Activated CD8-positive, alpha-beta T cell treated with anti-CD3 and anti-CD28 coated beads for 36 hours (primary cell): ENCODE results near the gene LAPTM5. TPM values are rescaled to one million over a fixed set of nuclear protein-coding genes. Genes with fewer than 3 reads are reported as not detected.

ENCODE experiments used
- ATAC-seq: fragments of 200-7000 bp; cut with Tn5 transposase; one replicate; pipeline ENCODE4 v1.10.0; 2021; ENCODE audit warnings: mild to moderate bottlenecking, moderate library complexity
- CTCF ChIA-PET: fragments of 350-600 bp; sonication (Branson Sonifier 250); formaldehyde crosslinking; loops from one replicate; lab custom pipeline; 2021; ENCODE audit warnings: antibody characterized with exemption; lab: Charles Lee
- POLR2A ChIA-PET: fragments of 350-600 bp; sonication (Branson Sonifier 250); formaldehyde crosslinking; loops from one replicate; lab custom pipeline; 2021; ENCODE audit warnings: antibody characterized with exemption; lab: Charles Lee
- DNase-seq: peaks from one replicate; pipeline ENCODE4 v3.0.0-alpha.2; 2020
- H3K27ac Mint-ChIP-seq: one replicate; pipeline ENCODE4 v1.8.0; 2021; ENCODE audit warnings: mild to moderate bottlenecking, mixed read lengths
- H3K27me3 Mint-ChIP-seq: one replicate; pipeline ENCODE4 v1.8.0; 2021; ENCODE audit warnings: mixed read lengths
- H3K36me3 Mint-ChIP-seq: one replicate; pipeline ENCODE4 v1.8.0; 2021; ENCODE audit warnings: low read depth, mixed read lengths
- H3K4me1 Mint-ChIP-seq: one replicate; pipeline ENCODE4 v1.8.0; 2021; ENCODE audit warnings: low read depth, mixed read lengths
- H3K4me3 Mint-ChIP-seq: one replicate; pipeline ENCODE4 v1.8.0; 2021; ENCODE audit warnings: mild to moderate bottlenecking, moderate library complexity, mixed read lengths
- H3K9me3 Mint-ChIP-seq: one replicate; pipeline ENCODE4 v1.8.0; 2021; ENCODE audit warnings: mixed read lengths
- intact Hi-C: fragments of 100-400 bp; cut with micrococcal nuclease; formaldehyde crosslinking; loops from one replicate; pipeline ENCODE4 v1.10.0; 2022
- total RNA-seq, 2 experiments: library from RNA; stranded (reverse); gene quantifications; one replicate each; pipeline ENCODE4 v1.2.3, GENCODE V29; 2021
- TF ChIP-seq, protein P1 (sequence below): fragments of 200-600 bp; IDR thresholded peaks from one replicate; pipeline ENCODE4 v1.8.0; 2022; ENCODE audit warnings: antibody characterized with exemption, mild to moderate bottlenecking

The LAPTM5 gene
- total RNA-seq, 2 experiments from 2014 or later: 229 to 237 TPM

DNA sequence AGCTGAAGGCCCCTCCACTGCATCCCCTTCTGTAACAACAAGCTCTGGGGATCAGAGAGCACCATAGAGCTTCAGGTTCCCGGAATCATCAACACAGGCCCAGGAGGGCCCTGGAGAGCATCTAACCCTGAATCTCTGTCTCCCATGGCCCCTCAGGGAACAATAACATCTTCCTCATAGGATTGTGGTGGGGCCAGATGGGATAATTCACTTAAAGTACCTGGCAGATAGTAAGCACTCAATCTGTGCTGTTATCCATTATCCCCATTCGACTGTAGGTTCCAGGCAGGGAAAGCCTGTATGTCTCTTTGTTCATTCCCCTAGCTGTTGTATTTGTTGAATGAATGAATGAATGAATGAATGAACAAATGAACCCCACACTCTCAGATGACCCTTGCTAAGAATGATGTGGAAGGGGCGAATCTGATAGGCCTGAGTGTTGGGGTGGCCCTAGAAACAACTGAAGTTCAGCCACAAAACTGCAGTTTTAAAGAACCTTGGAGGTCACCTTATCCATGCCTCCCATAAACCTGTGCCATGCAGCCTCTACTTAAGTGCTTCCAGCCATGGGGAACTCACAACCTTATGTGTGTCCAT is 14.5 kb downstream of the LAPTM5 start:
- CTCF ChIA-PET: interaction anchor here (2.1 to 9.2 kb wide), 7 partner anchors 10 to 40 kb away, joined by 9 to 80 read pairs (median 20); partner anchors contain the start of gene LAPTM5
- intact Hi-C loops: loop anchor here (1.0 to 5.0 kb wide), 2 partner anchors 16 to 34 kb away; no protein-coding TSS in a partner anchor
- Mint-ChIP-seq H3K9me3 (no peaks in the 10 kb centered on the region), H3K4me3 (peak overlapping the region; percentile 55), H3K27me3 (no peaks in the 10 kb centered on the region), H3K36me3 (peaks cover 75% of the 10 kb centered on the region), H3K27ac (peak overlapping the region; percentile 98), H3K4me1 (peaks cover 95% of the 10 kb centered on the region)
- POLR2A ChIA-PET: interaction anchor here (0.9 to 36.3 kb wide), 8 partner anchors 8 to 37 kb away, joined by 3 to 671 read pairs (median 5); partner anchors contain the start of gene LAPTM5
- DNase-seq: no peak
- no peak for ATAC-seq
- TF ChIP-seq, protein P1, sequence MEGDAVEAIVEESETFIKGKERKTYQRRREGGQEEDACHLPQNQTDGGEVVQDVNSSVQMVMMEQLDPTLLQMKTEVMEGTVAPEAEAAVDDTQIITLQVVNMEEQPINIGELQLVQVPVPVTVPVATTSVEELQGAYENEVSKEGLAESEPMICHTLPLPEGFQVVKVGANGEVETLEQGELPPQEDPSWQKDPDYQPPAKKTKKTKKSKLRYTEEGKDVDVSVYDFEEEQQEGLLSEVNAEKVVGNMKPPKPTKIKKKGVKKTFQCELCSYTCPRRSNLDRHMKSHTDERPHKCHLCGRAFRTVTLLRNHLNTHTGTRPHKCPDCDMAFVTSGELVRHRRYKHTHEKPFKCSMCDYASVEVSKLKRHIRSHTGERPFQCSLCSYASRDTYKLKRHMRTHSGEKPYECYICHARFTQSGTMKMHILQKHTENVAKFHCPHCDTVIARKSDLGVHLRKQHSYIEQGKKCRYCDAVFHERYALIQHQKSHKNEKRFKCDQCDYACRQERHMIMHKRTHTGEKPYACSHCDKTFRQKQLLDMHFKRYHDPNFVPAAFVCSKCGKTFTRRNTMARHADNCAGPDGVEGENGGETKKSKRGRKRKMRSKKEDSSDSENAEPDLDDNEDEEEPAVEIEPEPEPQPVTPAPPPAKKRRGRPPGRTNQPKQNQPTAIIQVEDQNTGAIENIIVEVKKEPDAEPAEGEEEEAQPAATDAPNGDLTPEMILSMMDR: no peak

GRCh38 chr1:30742300-30742962 is 15.1 kb downstream of the LAPTM5 start:
- Mint-ChIP-seq H3K4me3 (no peak overlapping the region), H3K9me3 (no peaks in the 10 kb centered on the region), H3K27me3 (no peaks in the 10 kb centered on the region), H3K4me1 (peaks cover 95% of the 10 kb centered on the region), H3K27ac (peak overlapping the region; percentile 98), H3K36me3 (peaks cover 75% of the 10 kb centered on the region)
- intact Hi-C loops: loop anchor here (5.0 kb wide), 1 partner anchor 35 kb away; no protein-coding TSS in a partner anchor
- CTCF ChIA-PET: interaction anchor here (1.0 to 9.2 kb wide), 6 partner anchors 10 to 168 kb away, joined by 3 to 80 read pairs (median 13); no protein-coding TSS in a partner anchor
- ATAC-seq (no peak), DNase-seq (no peak)
- POLR2A ChIA-PET: interaction anchor here (0.8 to 36.3 kb wide), 5 partner anchors 10 to 187 kb away, joined by 3 to 671 read pairs (median 3); partner anchors contain the start of gene LAPTM5
- TF ChIP-seq, protein P1: no peak

DNA sequence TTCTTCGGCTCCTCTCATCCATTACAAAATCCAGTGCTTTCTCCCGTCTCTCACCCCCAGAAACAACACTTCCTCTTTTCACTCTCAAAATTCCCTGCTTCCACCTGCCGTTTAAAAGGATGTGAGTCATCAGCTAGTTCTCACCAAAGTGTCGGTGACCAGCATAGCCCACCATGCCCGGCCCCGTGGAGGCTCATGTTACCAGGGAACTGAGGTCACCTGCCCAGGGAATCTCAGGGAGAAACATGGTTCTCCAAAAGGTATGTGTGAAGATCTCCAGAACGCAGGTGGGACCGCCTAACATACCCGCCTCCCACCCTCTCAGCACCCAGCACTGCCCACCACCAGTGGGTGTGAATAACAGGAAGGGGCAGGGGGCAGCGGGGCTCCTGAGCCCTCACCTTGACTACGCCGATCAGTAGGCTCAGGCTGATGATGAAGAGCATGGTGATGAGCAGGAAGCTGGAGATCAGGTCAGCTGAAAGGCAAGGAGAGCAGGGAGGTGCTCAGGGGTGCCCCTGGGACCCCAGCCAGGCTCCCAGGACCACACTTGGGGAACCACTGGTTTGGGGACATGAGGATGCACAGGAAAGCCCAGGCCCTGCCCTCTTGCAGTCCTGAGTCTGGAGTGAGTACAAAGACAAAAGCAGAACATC is 16.2 kb downstream of the LAPTM5 start:
- ChIA-PET CTCF (interaction anchor here (1.0 to 9.2 kb wide), 6 partner anchors 15 to 169 kb away, joined by 3 to 80 read pairs (median 6); no protein-coding TSS in a partner anchor), POLR2A (interaction anchor here (1.0 to 36.3 kb wide), 3 partner anchors 9 to 37 kb away, joined by 3 to 671 read pairs (median 44); partner anchors contain the start of gene LAPTM5)
- DNase-seq: no peak
- H3K27me3 Mint-ChIP-seq: no peaks in the 10 kb centered on the region
- H3K36me3 Mint-ChIP-seq: peaks cover 73% of the 10 kb centered on the region
- TF ChIP-seq, protein P1: no peak
- peak overlapping the region; percentile 57 for H3K27ac Mint-ChIP-seq
- H3K4me1 Mint-ChIP-seq: peaks cover 92% of the 10 kb centered on the region
- no peak for ATAC-seq
- H3K4me3 Mint-ChIP-seq: peak overlapping the region; percentile 2
- no peaks in the 10 kb centered on the region for H3K9me3 Mint-ChIP-seq
- intact Hi-C loops: loop anchor here (5.0 kb wide), 1 partner anchor 36 kb away; no protein-coding TSS in a partner anchor

DNA sequence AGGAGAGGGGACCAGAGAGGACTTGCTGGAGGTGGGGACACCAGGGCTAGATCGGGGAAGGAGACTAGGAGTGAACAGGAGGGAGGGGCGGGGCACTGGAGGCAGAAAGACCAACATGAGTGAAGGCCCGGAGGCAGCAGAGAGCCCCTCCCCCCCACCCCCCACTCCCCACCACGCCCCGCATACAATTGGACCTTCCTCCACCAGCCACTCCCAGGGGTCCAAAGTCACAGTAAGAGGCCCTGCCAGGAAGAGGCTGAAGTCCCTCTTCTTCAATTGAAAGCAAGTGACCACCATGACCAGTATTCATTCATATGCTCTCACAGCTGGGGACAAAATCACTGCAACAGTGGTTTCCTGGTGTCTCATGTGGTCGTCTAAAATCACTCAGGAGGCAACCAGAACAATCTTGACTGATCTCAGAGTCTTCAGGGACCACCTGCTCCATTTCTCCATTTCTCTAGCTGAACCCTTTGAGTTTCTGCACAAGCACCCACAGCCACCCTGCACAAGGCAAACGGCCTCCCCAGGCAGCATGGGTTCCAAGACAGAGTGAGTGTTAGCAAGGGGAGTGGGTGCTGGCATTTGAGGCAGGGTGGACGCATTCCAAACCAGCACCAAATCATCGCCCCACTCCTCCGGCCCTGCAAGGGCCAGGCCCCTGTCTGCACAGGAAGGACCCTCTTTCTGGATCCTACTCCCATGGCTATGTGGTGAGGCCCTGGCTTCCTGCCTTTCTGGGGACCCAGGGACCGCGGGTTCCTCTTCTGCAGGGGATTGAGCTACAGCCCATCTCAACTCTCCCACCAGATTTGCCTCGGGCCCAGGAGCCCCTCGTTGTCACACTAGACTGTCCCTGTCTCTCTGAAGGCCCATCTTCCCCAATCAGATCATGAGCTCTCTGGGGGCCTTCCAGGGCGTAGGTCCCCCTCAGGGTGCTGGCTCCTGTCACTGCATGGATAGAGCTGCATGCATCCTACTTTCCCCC is 17.0 kb downstream of the LAPTM5 start:
- CTCF ChIA-PET: interaction anchor here (1.0 to 9.2 kb wide), 5 partner anchors 16 to 42 kb away, joined by 4 to 80 read pairs (median 6); no protein-coding TSS in a partner anchor
- H3K36me3 Mint-ChIP-seq: peaks cover 73% of the 10 kb centered on the region
- TF ChIP-seq, protein P1: no peak
- peaks cover 84% of the 10 kb centered on the region for H3K4me1 Mint-ChIP-seq
- ATAC-seq (no peak), DNase-seq (no peak)
- intact Hi-C loops: loop anchor here (5.0 kb wide), 1 partner anchor 37 kb away; no protein-coding TSS in a partner anchor
- peak overlapping the region; percentile 74 for H3K27ac Mint-ChIP-seq
- no peaks in the 10 kb centered on the region for H3K9me3 Mint-ChIP-seq
- no peaks in the 10 kb centered on the region for H3K27me3 Mint-ChIP-seq
- POLR2A ChIA-PET: interaction anchor here (1.0 to 36.3 kb wide), 3 partner anchors 8 to 38 kb away, joined by 3 to 671 read pairs (median 44); partner anchors contain the start of gene LAPTM5
- no peak overlapping the region for H3K4me3 Mint-ChIP-seq
